ENCODE measurements around the gene ACP2. TPM values are rescaled to one million over a fixed set of nuclear protein-coding genes. Genes with fewer than 3 reads are reported as not detected.
A peak's percentile ranks its signal among the peaks of the same experiment; 100 is the strongest.

The ACP2 gene
- polyA plus RNA-seq, 2 of the 4 experiments (the other 2 are of a cell fraction), result 13.6 to 19.7 TPM

DNA sequence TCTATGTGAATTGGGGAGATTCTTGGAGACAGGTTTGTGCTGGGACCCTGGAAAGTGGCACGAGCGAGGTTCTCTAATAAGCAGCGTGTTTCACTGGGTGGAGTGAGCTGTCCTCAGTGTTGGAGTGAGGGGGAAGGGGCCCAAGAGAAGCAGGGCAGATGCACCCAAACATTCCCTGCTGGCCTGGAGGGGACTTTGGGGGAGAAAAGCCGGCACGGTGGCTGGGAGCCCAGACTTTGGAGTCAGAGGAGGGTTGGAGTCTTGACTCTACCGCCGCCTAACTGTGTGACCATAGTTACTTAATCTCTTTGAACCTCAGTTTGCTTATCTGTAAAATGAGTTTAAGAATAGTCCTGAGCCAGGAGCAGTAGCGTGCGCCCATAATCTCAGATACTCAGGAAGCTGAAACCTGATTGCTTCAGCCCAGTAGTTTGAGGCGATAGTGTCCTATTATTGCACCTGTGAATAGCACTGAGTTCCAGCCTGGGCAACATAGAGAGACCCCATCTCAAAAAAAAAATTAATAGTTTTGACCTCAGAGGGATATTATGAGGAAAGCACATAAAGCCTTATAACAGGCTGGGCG lies 9.8 kb upstream of the ACP2 start:
- ChIA-PET CTCF (interaction anchor here (0.6 to 10.8 kb wide), 31 partner anchors 10 to 385 kb away, joined by 3 to 173 read pairs (median 8); partner anchors contain the start of genes ACP2, ARFGAP2, DDB2 and MYBPC3), POLR2A (interaction anchor here (0.7 to 3.5 kb wide), 6 partner anchors 9 to 95 kb away, joined by 3 to 18 read pairs (median 10); partner anchors contain the start of genes ACP2 and DDB2)
- ATAC-seq (no peak), DNase-seq (ENCODE audit: low read depth in 1 of 2, low spot score in 1 of 2) (no peak), FAIRE-seq (no peak)
- Histone ChIP-seq H3K27ac (peak overlapping the region; percentile 68 to 91), H3K4me1 (peaks cover 52% of the 10 kb centered on the region), H3K4me3 (peak overlapping the region; percentile 32; the same call in 2 of the 3 replicates), H3K9me3 (no peaks in the 10 kb centered on the region), H3K4me2 (peak overlapping the region; percentile 76)
- TF ChIP-seq TP53 (CRISPR knock-in tag; IDR thresholded peaks at IDR 0.05) (no peak), HDAC2 (IDR thresholded peaks at IDR 0.05) (no peak), RCOR1 (IDR thresholded peaks at IDR 0.05; ENCODE audit: low read depth, low read length) (no peak), ZNF302 (CRISPR knock-in tag; IDR thresholded peaks at IDR 0.05) (no peak), EP300 (IDR thresholded peaks at IDR 0.05) (no peak), MAFK (IDR thresholded peaks at IDR 0.05; ENCODE audit: partially characterized antibody) (no peak), NPAS2 (CRISPR knock-in tag; IDR thresholded peaks at IDR 0.05; ENCODE audit: borderline replicate concordance) (no peak), SMC3 (IDR thresholded peaks at IDR 0.05) (no peak), FOSB (CRISPR knock-in tag; IDR thresholded peaks at IDR 0.05) (no peak), RNF2 (IDR thresholded peaks at IDR 0.05; ENCODE audit: borderline replicate concordance, low read depth) (no peak), CHD4 (IDR thresholded peaks at IDR 0.05; ENCODE audit: borderline replicate concordance) (no peak), KDM5A (IDR thresholded peaks at IDR 0.05) (no peak), ZC3H11A (IDR thresholded peaks at IDR 0.05) (no peak), ZSCAN20 (CRISPR knock-in tag; IDR thresholded peaks at IDR 0.05) (no peak), RAD21 (conservative IDR thresholded peaks at IDR 0.05 in 1 of 2, IDR thresholded peaks at IDR 0.05 in 1 of 2) (no peak), ESRRA (IDR thresholded peaks at IDR 0.05; ENCODE audit: borderline replicate concordance, low read length) (no peak), PHF8 (IDR thresholded peaks at IDR 0.05; ENCODE audit: borderline replicate concordance, low read depth) (no peak)
- WGBS (ENCODE audit: missing lambda C conversion rate), result 88% methylated on average over 11 of the region's 11 CpGs

DNA sequence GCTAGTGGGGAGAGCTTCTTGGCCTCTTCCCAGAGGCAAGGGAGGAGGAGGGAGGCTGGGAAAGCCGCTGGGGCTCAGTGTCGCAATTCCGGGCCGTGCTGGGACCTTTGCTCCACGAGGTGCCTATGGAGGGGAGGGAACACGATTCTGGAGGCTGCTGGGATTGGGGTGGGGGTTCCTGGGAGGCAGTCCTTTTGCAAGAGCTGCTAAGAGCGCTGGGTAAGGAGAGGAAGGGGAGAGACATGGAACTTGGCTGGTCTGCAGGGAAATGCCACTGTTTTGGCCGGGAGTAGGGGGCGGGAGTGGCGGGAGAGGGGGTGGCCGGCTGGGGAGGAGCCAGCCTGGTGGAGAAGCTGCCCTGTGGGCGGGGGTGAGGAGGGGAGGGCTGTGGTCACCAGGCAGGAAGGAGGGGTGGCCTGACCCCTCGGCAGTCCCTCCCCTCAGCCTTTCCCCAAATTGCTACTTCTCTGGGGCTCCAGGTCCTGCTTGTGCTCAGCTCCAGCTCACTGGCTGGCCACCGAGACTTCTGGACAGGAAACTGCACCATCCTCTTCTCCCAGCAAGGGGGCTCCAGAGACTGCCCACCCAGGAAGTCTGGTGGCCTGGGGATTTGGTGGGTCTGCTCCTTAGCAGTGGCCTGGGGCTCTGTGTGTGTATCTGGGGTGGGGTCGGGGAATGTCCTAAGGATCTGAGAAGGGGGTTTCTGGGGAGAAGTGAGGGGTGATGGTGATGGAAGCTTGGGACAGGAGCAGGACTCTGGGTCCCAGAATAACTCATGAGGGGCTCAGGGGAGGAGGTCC lies 9.1 kb upstream of the ACP2 start, which contains the start of gene NR1H3:
NR1H3 (plus strand) TSS at position 480 of the 800 bp plus-strand sequence. CDS start 1,221 bp downstream, outside the sequence.
- Histone ChIP-seq H3K4me3 (peak within 1 kb of the TSS; percentile 32), H3K9me3 (no peaks in the 10 kb centered on the region), H3K27ac (peak within 1 kb of the TSS; percentile 68 to 91), H3K4me1 (peaks cover 52% of the 10 kb centered on the region), H3K4me2 (peak within 1 kb of the TSS; percentile 76)
- DNase-seq (ENCODE audit: low read depth in 1 of 2, low spot score in 1 of 2), result peak; percentile 55 to 64
- ChIA-PET POLR2A (interaction anchor here (0.6 to 3.5 kb wide), 3 partner anchors 9 to 248 kb away, joined by 9 to 18 read pairs (median 10); partner anchors contain the start of gene ACP2), CTCF (interaction anchor here (0.6 to 10.8 kb wide), 25 partner anchors 10 to 99 kb away, joined by 3 to 173 read pairs (median 5); partner anchors contain the start of genes ACP2, ARFGAP2, DDB2 and MYBPC3)
- ATAC-seq, result peak; percentile 66 to 70
- WGBS (ENCODE audit: missing lambda C conversion rate), result 8% methylated on average over 8 of the region's 15 CpGs
- FAIRE-seq, result no peak
- TF ChIP-seq MYC (IDR thresholded peaks at IDR 0.05; ENCODE audit: borderline replicate concordance, low read length) (peak; percentile 67), KDM5A (IDR thresholded peaks at IDR 0.05) (no peak), CHD2 (IDR thresholded peaks at IDR 0.05; ENCODE audit: low read length, partially characterized antibody) (no peak), MAFK (IDR thresholded peaks at IDR 0.05; ENCODE audit: partially characterized antibody) (no peak), HOXA7 (CRISPR knock-in tag; IDR thresholded peaks at IDR 0.05) (no peak), HOXB13 (CRISPR knock-in tag; IDR thresholded peaks at IDR 0.05; ENCODE audit: low read depth) (no peak)
- TF ChIP-seq, protein P1, sequence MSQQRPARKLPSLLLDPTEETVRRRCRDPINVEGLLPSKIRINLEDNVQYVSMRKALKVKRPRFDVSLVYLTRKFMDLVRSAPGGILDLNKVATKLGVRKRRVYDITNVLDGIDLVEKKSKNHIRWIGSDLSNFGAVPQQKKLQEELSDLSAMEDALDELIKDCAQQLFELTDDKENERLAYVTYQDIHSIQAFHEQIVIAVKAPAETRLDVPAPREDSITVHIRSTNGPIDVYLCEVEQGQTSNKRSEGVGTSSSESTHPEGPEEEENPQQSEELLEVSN (IDR thresholded peaks at IDR 0.05; ENCODE audit: borderline replicate concordance, low read depth), result peak; percentile 35; the same call in 1 of the 2 replicates
- TF ChIP-seq, protein P2, sequence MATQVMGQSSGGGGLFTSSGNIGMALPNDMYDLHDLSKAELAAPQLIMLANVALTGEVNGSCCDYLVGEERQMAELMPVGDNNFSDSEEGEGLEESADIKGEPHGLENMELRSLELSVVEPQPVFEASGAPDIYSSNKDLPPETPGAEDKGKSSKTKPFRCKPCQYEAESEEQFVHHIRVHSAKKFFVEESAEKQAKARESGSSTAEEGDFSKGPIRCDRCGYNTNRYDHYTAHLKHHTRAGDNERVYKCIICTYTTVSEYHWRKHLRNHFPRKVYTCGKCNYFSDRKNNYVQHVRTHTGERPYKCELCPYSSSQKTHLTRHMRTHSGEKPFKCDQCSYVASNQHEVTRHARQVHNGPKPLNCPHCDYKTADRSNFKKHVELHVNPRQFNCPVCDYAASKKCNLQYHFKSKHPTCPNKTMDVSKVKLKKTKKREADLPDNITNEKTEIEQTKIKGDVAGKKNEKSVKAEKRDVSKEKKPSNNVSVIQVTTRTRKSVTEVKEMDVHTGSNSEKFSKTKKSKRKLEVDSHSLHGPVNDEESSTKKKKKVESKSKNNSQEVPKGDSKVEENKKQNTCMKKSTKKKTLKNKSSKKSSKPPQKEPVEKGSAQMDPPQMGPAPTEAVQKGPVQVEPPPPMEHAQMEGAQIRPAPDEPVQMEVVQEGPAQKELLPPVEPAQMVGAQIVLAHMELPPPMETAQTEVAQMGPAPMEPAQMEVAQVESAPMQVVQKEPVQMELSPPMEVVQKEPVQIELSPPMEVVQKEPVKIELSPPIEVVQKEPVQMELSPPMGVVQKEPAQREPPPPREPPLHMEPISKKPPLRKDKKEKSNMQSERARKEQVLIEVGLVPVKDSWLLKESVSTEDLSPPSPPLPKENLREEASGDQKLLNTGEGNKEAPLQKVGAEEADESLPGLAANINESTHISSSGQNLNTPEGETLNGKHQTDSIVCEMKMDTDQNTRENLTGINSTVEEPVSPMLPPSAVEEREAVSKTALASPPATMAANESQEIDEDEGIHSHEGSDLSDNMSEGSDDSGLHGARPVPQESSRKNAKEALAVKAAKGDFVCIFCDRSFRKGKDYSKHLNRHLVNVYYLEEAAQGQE (IDR thresholded peaks at IDR 0.05), result no peak
- TF ChIP-seq, protein P3, sequence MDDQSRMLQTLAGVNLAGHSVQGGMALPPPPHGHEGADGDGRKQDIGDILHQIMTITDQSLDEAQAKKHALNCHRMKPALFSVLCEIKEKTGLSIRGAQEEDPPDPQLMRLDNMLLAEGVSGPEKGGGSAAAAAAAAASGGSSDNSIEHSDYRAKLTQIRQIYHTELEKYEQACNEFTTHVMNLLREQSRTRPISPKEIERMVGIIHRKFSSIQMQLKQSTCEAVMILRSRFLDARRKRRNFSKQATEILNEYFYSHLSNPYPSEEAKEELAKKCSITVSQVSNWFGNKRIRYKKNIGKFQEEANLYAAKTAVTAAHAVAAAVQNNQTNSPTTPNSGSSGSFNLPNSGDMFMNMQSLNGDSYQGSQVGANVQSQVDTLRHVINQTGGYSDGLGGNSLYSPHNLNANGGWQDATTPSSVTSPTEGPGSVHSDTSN (IDR thresholded peaks at IDR 0.05), result no peak
- TF ChIP-seq, protein P4, sequence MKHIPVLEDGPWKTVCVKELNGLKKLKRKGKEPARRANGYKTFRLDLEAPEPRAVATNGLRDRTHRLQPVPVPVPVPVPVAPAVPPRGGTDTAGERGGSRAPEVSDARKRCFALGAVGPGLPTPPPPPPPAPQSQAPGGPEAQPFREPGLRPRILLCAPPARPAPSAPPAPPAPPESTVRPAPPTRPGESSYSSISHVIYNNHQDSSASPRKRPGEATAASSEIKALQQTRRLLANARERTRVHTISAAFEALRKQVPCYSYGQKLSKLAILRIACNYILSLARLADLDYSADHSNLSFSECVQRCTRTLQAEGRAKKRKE (CRISPR knock-in tag; IDR thresholded peaks at IDR 0.05; ENCODE audit: low read depth), result no peak
- TF ChIP-seq, protein P5, sequence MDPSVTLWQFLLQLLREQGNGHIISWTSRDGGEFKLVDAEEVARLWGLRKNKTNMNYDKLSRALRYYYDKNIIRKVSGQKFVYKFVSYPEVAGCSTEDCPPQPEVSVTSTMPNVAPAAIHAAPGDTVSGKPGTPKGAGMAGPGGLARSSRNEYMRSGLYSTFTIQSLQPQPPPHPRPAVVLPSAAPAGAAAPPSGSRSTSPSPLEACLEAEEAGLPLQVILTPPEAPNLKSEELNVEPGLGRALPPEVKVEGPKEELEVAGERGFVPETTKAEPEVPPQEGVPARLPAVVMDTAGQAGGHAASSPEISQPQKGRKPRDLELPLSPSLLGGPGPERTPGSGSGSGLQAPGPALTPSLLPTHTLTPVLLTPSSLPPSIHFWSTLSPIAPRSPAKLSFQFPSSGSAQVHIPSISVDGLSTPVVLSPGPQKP (IDR thresholded peaks at IDR 0.05; ENCODE audit: low read depth, low read length), result no peak
- TF ChIP-seq, protein P6, sequence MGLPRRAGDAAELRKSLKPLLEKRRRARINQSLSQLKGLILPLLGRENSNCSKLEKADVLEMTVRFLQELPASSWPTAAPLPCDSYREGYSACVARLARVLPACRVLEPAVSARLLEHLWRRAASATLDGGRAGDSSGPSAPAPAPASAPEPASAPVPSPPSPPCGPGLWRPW (IDR thresholded peaks at IDR 0.05), result no peak

Data from A549 (cell line).